Activated CD4-positive, alpha-beta T cell treated with anti-CD3 and anti-CD28 coated beads, Interleukin-2, amount 10 ng/mL, durations not matched to agents 7 days and 5 days (primary cell): ENCODE results near the gene TUSC2. TPM values are rescaled to one million over a fixed set of nuclear protein-coding genes. Genes with fewer than 3 reads are reported as not detected.
"Not testable (repeated sequence)": the region's sequence is repeated elsewhere in the genome, so short reads cannot be mapped to it uniquely, and the experiment has no call there.

Experiments used
- CTCF ChIA-PET: fragments of 350-600 bp; sonication (Branson Sonifier 250); formaldehyde crosslinking; loops from one replicate; lab custom pipeline; 2021; ENCODE audit warnings: antibody characterized with exemption; lab: Charles Lee
- POLR2A ChIA-PET: fragments of 350-600 bp; sonication (Branson Sonifier 250); formaldehyde crosslinking; loops from one replicate; lab custom pipeline; 2021; ENCODE audit warnings: antibody characterized with exemption; lab: Charles Lee
- DNase-seq: peaks from one replicate; pipeline ENCODE4 v3.0.0-alpha.2; 2020
- H3K27ac Mint-ChIP-seq: one replicate; pipeline ENCODE4 v1.8.0; 2021; ENCODE audit warnings: mild to moderate bottlenecking, moderate library complexity, mixed read lengths
- H3K27me3 Mint-ChIP-seq: one replicate; pipeline ENCODE4 v1.8.0; 2021; ENCODE audit warnings: mixed read lengths
- H3K36me3 Mint-ChIP-seq: one replicate; pipeline ENCODE4 v1.8.0; 2021; ENCODE audit warnings: low read depth, mixed read lengths
- H3K4me1 Mint-ChIP-seq: one replicate; pipeline ENCODE4 v1.8.0; 2021; ENCODE audit warnings: mixed read lengths
- H3K4me3 Mint-ChIP-seq: one replicate; pipeline ENCODE4 v1.8.0; 2021; ENCODE audit warnings: mild to moderate bottlenecking, moderate library complexity, mixed read lengths
- H3K9me3 Mint-ChIP-seq: one replicate; pipeline ENCODE4 v1.8.0; 2021; ENCODE audit warnings: mixed read lengths
- total RNA-seq, 2 experiments: library from RNA; stranded (reverse); gene quantifications; one replicate each; pipeline ENCODE4 v1.2.3, GENCODE V29; 2021

Gene TUSC2
- total RNA-seq, 2 experiments from 2014 or later, result 16.1 to 17.7 TPM

DNA sequence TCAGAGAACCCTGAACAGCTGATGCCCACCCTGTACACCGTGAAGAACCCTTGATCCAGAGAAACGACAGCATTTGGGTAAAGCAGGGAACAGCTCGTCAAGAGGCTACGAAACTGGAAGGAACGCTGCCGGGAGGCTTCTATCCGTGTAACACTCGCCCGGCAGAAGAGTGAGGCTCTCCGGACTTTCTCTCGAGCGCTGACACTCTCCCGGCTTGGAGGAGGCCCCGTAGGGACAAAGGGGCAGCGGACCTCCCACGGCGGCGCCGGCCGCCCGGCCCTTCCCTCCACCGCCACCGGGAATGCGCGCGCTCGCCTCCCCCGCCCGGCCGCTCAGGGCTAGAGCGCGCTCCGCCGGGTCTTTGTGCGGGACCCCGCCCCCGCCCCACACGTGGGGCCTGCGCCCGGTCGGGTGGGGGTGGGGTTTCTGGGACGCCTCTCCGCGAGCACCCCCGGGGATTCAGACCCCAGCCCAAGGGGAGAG is 7.1 kb downstream of the TUSC2 start:
- ChIA-PET POLR2A (interaction anchor here (0.6 kb wide), 1 partner anchor 37 kb away, joined by 3 read pairs; no protein-coding TSS in a partner anchor), CTCF (interaction anchor here (0.7 to 4.2 kb wide), 4 partner anchors 14 to 26 kb away, joined by 4 to 52 read pairs (median 6); partner anchors contain the start of genes HYAL3 and NAA80)
- H3K27me3 Mint-ChIP-seq, result no peaks in the 10 kb centered on the region
- peaks cover 45% of the 10 kb centered on the region for H3K4me1 Mint-ChIP-seq
- H3K36me3 Mint-ChIP-seq, result peaks cover 4% of the 10 kb centered on the region
- peak; percentile 65 for DNase-seq
- H3K4me3 Mint-ChIP-seq, result peak overlapping the region; percentile 82
- H3K9me3 Mint-ChIP-seq, result no peaks in the 10 kb centered on the region
- H3K27ac Mint-ChIP-seq, result peak overlapping the region; percentile 83

DNA sequence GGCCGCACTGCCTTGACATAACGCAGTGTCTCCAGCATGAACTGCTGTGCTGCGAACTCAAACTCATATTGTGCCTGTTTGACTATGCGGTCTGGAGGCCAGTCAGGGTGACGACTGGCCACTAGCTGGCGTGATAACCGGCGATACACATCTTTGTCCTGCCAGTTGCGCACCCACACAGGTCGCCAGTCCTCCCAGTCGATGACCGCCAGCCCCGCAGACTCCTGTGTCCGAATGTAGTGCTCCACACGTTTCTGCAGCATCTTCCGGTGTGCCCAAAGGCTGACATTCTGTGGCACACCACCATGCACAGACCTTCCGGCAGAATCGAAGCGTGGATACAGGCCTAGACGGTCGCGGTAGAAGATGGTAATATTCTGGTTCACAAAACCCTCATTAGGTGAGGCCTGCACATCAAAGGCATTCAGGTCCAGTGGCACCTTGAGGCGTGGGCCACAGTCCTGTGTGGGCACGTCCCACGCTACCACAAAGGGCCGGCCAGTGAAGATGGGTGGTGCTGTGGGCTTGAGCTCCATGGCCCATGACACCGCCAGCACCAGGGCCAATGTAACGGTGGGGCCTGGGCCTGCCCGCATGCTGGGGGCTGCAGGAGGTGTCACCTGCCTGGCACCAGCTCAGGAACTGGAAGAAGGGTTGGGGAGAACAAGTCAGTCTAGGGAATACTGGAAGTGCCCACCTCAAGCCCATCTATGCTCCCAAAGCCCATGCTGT is 8.0 kb downstream of the TUSC2 start:
- DNase-seq, result no peak
- H3K27me3 Mint-ChIP-seq, result no peaks in the 10 kb centered on the region
- peak overlapping the region; percentile 82 for H3K4me3 Mint-ChIP-seq
- H3K27ac Mint-ChIP-seq, result peak overlapping the region; percentile 83
- ChIA-PET CTCF (interaction anchor here (0.7 to 1.4 kb wide), 4 partner anchors 13 to 28 kb away, joined by 3 to 7 read pairs (median 4); partner anchors contain the start of genes HYAL3, IFRD2 and NAA80), POLR2A (no interaction called here)
- H3K4me1 Mint-ChIP-seq, result peaks cover 48% of the 10 kb centered on the region
- H3K36me3 Mint-ChIP-seq, result peaks cover 4% of the 10 kb centered on the region
- no peaks in the 10 kb centered on the region for H3K9me3 Mint-ChIP-seq

DNA sequence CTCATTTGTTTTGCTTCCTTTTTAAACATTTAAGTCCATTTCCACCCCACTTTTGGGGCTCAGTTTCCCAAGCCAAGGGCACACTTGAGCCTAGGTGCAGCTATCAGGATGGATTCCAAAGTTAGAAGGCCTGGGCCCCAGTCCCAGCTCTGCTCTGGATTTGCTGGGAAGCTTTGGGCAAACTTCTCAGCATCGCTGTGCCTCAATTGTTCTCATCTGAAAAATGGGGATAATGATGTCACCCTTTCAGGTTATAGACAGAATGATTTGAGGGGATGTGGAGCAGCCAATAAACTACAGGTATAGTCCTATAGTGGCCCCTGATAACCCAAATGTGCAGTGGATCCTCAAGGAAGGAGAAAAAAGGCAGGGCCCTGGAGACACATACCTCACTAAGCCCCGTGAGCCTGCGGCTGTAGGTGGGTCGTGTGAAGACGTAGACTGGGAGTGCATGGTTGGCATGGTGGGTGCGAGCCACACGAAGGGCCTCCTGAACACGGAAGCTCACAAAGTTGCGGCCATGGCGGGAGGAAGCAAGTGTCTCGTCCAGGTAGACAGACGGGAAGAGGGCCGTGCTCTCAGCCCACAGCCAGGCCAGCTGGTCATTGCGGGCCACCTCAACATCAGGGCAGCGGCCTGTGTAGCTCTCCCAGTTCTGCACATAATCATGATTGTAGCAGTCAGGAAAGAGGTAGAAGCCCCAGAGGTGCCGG is 8.7 kb downstream of the TUSC2 start:
- no peak overlapping the region for H3K27ac Mint-ChIP-seq
- H3K4me3 Mint-ChIP-seq, result peak overlapping the region; percentile 12
- no peaks in the 10 kb centered on the region for H3K9me3 Mint-ChIP-seq
- ChIA-PET POLR2A (no interaction called here), CTCF (interaction anchor here (0.7 to 1.9 kb wide), 5 partner anchors 11 to 125 kb away, joined by 3 to 6 read pairs (median 5); partner anchors contain the start of gene IFRD2)
- no peak for DNase-seq
- no peaks in the 10 kb centered on the region for H3K27me3 Mint-ChIP-seq
- H3K4me1 Mint-ChIP-seq, result peaks cover 46% of the 10 kb centered on the region
- H3K36me3 Mint-ChIP-seq, result peaks cover 4% of the 10 kb centered on the region

DNA sequence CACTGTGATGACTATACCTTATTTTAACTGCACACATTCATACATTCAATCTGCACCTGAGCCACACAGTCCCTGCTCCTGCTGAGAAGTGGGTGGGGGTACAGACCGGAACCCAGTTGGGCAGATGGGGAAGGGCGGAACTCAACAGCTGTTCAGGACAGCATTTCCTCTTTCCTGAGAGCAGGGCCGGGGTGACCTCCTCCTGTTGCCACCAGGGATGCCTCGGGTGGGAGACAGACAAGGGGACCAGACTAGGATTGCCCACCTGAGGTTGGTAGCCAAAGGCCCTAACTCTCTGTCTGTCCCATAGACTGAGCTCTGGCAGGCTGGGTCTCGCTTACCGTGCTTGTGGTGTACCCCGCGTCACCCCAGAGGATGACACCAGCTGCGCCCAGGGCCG is 9.4 kb downstream of the TUSC2 start:
- CTCF ChIA-PET, result interaction anchor here (0.8 to 1.9 kb wide), 6 partner anchors 9 to 124 kb away, joined by 4 to 14 read pairs (median 5); partner anchors contain the start of gene TUSC2
- DNase-seq, result no peak
- peaks cover 4% of the 10 kb centered on the region for H3K36me3 Mint-ChIP-seq
- H3K4me1 Mint-ChIP-seq, result peaks cover 47% of the 10 kb centered on the region
- peak overlapping the region; percentile 4 for H3K4me3 Mint-ChIP-seq
- no peak overlapping the region for H3K27ac Mint-ChIP-seq
- no peaks in the 10 kb centered on the region for H3K27me3 Mint-ChIP-seq
- POLR2A ChIA-PET, result no interaction called here
- H3K9me3 Mint-ChIP-seq, result no peaks in the 10 kb centered on the region

DNA sequence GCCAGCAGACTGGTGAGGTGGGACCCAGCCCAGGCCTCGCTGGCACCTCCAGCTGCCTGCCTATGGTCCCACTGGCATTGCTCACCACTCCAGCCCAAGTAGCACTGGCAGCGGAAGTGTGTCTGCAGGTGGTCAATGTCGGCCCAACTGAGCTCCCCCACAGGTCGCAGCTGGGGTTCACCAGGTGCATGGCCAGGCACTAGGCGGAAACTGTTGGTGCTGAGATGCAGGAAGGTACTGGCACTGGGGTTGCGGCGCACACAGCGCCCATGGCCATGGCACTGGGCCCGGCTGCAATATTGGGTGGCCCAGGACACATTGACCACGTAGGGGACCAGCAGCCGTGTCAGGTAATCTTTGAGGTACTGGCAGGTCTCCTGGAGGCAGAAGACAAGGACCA is 9.9 kb downstream of the TUSC2 start:
- Mint-ChIP-seq H3K9me3 (no peaks in the 10 kb centered on the region), H3K4me1 (peaks cover 43% of the 10 kb centered on the region), H3K27me3 (no peaks in the 10 kb centered on the region), H3K36me3 (peaks cover 4% of the 10 kb centered on the region), H3K4me3 (no peak overlapping the region), H3K27ac (no peak overlapping the region)
- POLR2A ChIA-PET, result no interaction called here
- CTCF ChIA-PET, result interaction anchor here (1.5 to 1.9 kb wide), 4 partner anchors 10 to 18 kb away, joined by 5 to 14 read pairs (median 6); partner anchors contain the start of gene TUSC2
- DNase-seq, result no peak

DNA sequence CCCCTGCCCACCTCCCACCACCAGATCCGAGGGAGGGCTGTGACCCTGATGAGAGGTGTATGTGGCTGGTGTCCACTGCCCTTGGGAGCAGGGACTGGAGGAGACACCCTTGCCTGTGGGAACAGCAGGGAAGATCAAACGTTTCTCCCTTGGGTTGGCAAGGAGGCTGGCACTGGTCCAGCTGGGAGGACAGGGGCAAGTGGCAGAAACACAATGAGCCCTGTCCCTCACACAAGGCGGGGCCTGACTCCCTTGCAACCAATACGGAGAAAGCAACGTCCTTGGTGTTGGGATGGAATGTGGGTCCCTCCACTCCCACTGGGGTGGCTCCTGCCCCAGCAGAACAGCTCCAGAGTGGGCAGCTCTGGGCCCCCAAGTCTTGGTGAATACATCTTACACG is 10.7 kb downstream of the TUSC2 start:
- H3K9me3 Mint-ChIP-seq, result no peaks in the 10 kb centered on the region
- peaks cover 39% of the 10 kb centered on the region for H3K4me1 Mint-ChIP-seq
- H3K36me3 Mint-ChIP-seq, result peaks cover 4% of the 10 kb centered on the region
- H3K27me3 Mint-ChIP-seq, result no peaks in the 10 kb centered on the region
- H3K27ac Mint-ChIP-seq, result peak overlapping the region; percentile 89
- DNase-seq, result no peak
- no peak overlapping the region for H3K4me3 Mint-ChIP-seq
- ChIA-PET POLR2A (no interaction called here), CTCF (interaction anchor here (1.1 to 1.9 kb wide), 5 partner anchors 9 to 18 kb away, joined by 3 to 14 read pairs (median 5); partner anchors contain the start of genes HYAL1, HYAL3, NAA80 and TUSC2)

DNA sequence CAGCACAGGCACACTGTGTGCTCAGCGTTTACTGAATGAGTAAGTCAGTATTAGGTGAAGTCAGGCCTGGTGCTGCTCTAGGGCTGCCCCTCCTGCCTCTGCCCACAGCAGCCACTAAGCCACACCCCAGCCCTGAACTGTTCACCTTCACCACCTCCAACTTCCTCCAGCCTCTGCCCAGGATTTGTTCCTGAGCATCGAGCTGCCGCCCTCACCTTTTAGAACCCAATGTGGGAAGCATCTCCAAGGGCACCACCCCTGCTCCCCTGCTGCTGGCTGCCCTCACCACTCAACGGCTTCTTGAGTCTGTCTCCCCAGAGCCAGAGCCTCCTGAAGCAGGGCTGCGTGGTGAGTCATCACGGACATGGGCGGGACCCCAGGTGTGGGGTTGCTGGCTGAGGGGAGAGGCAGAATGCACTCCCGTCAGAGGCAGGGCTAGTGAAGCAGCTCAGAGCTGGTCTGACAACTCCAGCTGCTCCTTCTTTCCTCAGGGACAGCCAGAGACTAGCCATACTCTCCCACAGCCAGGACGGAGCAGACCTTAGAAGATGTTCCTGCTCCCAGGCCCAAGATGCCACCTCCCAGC is 11.3 kb downstream of the TUSC2 start:
- Mint-ChIP-seq H3K27ac (peak overlapping the region; percentile 89), H3K27me3 (no peaks in the 10 kb centered on the region), H3K36me3 (peaks cover 4% of the 10 kb centered on the region), H3K9me3 (no peaks in the 10 kb centered on the region), H3K4me3 (peak overlapping the region; percentile 35), H3K4me1 (peaks cover 39% of the 10 kb centered on the region)
- CTCF ChIA-PET, result interaction anchor here (1.1 to 1.9 kb wide), 3 partner anchors 11 to 18 kb away, joined by 3 to 14 read pairs (median 4); partner anchors contain the start of genes HYAL1, HYAL3, NAA80 and TUSC2
- peak; percentile 66 for DNase-seq
- POLR2A ChIA-PET, result no interaction called here

DNA sequence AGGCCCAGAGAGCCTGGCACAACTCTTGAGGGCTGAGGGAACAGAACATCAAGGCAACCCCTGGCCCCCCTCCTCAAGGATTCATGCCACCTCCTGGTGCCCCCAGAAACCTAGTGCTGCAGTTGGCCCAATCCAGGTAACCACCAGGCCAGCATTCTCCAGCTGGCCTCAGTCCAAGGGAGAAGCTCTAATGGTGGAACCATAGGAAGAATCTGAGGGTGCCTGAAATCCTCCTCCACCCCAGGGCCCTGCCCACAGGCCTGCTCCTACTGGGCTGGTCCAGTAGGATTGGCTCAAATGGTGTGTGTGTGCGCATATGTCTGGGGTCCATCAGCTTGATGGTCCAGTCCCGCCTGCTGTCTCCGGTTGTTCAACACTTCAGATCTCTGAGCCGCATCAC is 13.2 kb downstream of the TUSC2 start:
- no peak overlapping the region for H3K27ac Mint-ChIP-seq
- peaks cover 4% of the 10 kb centered on the region for H3K36me3 Mint-ChIP-seq
- POLR2A ChIA-PET, result no interaction called here
- H3K9me3 Mint-ChIP-seq, result no peaks in the 10 kb centered on the region
- H3K4me1 Mint-ChIP-seq, result peaks cover 30% of the 10 kb centered on the region
- H3K27me3 Mint-ChIP-seq, result no peaks in the 10 kb centered on the region
- no peak overlapping the region for H3K4me3 Mint-ChIP-seq
- no peak for DNase-seq
- CTCF ChIA-PET, result interaction anchor here (1.0 to 2.8 kb wide), 8 partner anchors 8 to 23 kb away, joined by 3 to 12 read pairs (median 6); partner anchors contain the start of genes HYAL2, HYAL3, IFRD2 and NAA80

DNA sequence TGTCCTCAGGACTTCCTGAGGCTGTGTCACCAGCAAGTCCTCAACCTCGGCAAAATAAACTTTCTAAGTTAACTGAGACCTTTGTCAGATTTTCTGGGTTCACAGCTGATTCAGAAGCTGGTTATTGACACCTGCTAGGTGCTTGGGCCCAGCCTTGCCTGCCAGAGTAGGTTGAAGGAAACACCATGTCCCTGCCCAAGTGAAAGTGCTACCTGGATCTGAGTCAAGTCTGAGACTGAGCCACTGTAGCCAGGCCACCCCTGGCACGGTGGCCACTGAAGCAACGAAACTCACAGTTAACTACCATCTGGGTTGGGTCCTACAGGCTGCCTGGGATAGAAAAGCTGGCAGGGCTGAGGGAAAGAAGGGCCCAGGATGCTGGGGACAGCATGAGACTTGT is 13.7 kb downstream of the TUSC2 start:
- Mint-ChIP-seq H3K4me3 (no peak overlapping the region), H3K4me1 (peaks cover 28% of the 10 kb centered on the region), H3K36me3 (peaks cover 4% of the 10 kb centered on the region), H3K27ac (no peak overlapping the region), H3K9me3 (no peaks in the 10 kb centered on the region), H3K27me3 (no peaks in the 10 kb centered on the region)
- POLR2A ChIA-PET, result no interaction called here
- DNase-seq, result no peak
- CTCF ChIA-PET, result interaction anchor here (1.0 to 2.8 kb wide), 8 partner anchors 8 to 302 kb away, joined by 3 to 12 read pairs (median 6); partner anchors contain the start of genes HYAL2, HYAL3, IFRD2 and NAA80

DNA sequence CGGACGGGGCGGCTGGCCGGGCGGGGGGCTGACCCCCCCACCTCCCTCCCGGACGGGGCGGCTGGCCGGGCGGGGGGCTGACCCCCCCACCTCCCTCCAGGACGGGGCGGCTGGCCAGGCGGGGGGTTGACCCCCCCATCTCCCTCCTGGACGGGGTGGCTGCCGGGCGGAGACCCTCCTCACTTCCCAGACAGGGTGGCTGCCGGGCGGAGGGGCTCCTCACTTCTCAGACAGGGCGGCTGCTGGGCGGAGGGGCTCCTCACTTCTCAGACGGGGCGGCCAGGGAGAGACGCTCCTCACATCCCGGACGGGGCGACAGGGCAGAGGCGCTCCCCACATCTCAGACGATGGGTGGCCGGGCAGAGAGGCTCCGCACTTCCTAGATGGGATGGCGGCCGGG is 16.0 kb downstream of the TUSC2 start:
- H3K9me3 Mint-ChIP-seq, H3K4me3 Mint-ChIP-seq, CTCF ChIA-PET, POLR2A ChIA-PET, H3K36me3 Mint-ChIP-seq, H3K27ac Mint-ChIP-seq, DNase-seq, H3K27me3 Mint-ChIP-seq: not testable (repeated sequence)
- H3K4me1 Mint-ChIP-seq, result peaks cover 17% of the 10 kb centered on the region

DNA sequence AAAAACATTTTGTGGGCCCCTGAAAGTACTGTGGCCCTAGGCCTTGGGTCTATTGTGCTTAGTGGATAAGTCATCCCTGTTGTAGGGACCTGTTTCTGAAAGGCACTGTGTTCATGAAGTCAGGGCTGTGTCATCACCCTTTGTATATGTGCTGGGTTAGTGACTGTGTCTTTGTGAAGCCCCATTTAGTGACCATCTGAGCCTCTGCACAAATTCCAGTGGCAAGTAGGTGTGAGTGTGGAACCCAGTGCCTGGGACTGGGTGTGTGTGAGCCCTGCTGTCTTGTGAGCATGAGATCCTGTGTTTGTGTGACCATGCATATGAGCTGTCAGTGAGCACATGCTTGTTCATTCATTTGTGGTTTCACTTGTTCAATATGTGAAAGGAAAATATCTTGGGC is 23.4 kb downstream of the TUSC2 start:
- Mint-ChIP-seq H3K36me3 (no peaks in the 10 kb centered on the region), H3K4me1 (peaks cover 14% of the 10 kb centered on the region), H3K4me3 (no peak overlapping the region), H3K27me3 (no peaks in the 10 kb centered on the region), H3K27ac (no peak overlapping the region), H3K9me3 (no peaks in the 10 kb centered on the region)
- DNase-seq, result no peak
- ChIA-PET POLR2A (no interaction called here), CTCF (interaction anchor here (0.9 to 1.8 kb wide), 4 partner anchors 11 to 16 kb away, joined by 4 to 9 read pairs (median 4); no protein-coding TSS in a partner anchor)
